ENCODE measurements around the gene GNPNAT1.

DNA sequence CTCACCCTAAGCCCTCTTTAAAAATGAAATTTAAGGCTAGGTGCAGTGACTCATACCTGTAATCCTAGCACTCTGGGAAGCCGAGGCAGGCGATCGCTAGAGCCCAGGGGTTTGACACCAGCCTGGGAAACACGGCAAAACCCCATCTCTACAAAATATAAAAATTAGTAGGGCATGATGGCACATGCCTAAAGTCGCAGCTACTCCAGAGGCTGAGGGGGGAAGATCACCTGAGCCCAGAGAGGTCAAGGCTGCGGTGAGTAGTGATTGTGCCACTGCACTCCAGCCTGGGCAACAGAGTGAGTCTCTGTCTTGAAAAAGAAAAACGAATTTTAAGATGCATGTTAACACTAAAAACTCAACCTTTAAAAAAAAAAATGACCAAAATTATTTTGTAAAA, 12.7 kb downstream of the GNPNAT1 start:
- TF ChIP-seq POLR2AphosphoS5 (IDR thresholded peaks at IDR 0.05) (no peak), POLR2A (IDR thresholded peaks at IDR 0.05) (no peak)
- TF ChIP-seq, protein P1, sequence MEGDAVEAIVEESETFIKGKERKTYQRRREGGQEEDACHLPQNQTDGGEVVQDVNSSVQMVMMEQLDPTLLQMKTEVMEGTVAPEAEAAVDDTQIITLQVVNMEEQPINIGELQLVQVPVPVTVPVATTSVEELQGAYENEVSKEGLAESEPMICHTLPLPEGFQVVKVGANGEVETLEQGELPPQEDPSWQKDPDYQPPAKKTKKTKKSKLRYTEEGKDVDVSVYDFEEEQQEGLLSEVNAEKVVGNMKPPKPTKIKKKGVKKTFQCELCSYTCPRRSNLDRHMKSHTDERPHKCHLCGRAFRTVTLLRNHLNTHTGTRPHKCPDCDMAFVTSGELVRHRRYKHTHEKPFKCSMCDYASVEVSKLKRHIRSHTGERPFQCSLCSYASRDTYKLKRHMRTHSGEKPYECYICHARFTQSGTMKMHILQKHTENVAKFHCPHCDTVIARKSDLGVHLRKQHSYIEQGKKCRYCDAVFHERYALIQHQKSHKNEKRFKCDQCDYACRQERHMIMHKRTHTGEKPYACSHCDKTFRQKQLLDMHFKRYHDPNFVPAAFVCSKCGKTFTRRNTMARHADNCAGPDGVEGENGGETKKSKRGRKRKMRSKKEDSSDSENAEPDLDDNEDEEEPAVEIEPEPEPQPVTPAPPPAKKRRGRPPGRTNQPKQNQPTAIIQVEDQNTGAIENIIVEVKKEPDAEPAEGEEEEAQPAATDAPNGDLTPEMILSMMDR (IDR thresholded peaks at IDR 0.05): no peak

Data from suprapubic skin (tissue), 4 donors.